ENCODE results near the gene BABAM2. TPM values are rescaled to one million over a fixed set of nuclear protein-coding genes. Genes with fewer than 3 reads are reported as not detected.
"Not testable (repeated sequence)": the region's sequence is repeated elsewhere in the genome, so short reads cannot be mapped to it uniquely, and the experiment has no call there.

The BABAM2 gene
- total and polyA plus RNA-seq, 7 donors, result 34.2 to 74.5 (median 52.3) TPM

DNA sequence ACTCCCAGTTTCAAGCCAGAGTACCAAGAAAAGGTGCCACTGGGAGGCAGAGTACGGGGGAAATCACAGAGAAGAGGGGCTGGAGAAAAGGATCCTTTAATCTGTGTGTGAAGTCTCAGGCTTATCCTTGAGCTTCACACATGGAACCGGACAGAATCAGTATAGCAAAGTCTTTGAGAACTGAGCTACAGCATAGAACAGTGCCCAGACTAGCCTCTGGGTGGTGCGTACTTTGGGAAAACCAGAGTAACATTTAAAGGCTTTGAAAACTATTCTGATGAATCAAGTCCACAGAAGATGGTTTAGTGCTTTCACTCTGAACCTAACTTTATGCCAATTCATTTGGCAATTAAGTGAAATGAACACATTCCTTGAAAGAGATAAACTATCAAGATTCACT is 83.1 kb downstream of the BABAM2 start:
- Histone ChIP-seq H3K4me3 (no peak overlapping the region), H3K4me1 (peaks cover 10% of the 10 kb centered on the region), H3K27me3 (ENCODE audit: insufficient read depth in 3 of 3, low read length in 2 of 3) (no peaks in the 10 kb centered on the region), H3K27ac (no peak overlapping the region), H3K36me3 (ENCODE audit: insufficient read depth in 1 of 2, low read depth in 1 of 2) (no peaks in the 10 kb centered on the region), H3K9me3 (no peaks in the 10 kb centered on the region)
- no peak for DNase-seq
- 81 to 90% (median 88%) methylated on average over 3 of the region's 3 CpGs for whole genome bisulfite sequencing, 3 donors
- TF ChIP-seq, protein P1, sequence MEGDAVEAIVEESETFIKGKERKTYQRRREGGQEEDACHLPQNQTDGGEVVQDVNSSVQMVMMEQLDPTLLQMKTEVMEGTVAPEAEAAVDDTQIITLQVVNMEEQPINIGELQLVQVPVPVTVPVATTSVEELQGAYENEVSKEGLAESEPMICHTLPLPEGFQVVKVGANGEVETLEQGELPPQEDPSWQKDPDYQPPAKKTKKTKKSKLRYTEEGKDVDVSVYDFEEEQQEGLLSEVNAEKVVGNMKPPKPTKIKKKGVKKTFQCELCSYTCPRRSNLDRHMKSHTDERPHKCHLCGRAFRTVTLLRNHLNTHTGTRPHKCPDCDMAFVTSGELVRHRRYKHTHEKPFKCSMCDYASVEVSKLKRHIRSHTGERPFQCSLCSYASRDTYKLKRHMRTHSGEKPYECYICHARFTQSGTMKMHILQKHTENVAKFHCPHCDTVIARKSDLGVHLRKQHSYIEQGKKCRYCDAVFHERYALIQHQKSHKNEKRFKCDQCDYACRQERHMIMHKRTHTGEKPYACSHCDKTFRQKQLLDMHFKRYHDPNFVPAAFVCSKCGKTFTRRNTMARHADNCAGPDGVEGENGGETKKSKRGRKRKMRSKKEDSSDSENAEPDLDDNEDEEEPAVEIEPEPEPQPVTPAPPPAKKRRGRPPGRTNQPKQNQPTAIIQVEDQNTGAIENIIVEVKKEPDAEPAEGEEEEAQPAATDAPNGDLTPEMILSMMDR (IDR thresholded peaks at IDR 0.05), result no peak
- ATAC-seq, result no peak
- intact Hi-C loops (cut with DNase I), result no loop called here

GRCh38 chr2:27976308-27976707 is 85.8 kb downstream of the BABAM2 start:
- H3K4me1 ChIP-seq, result peaks cover 10% of the 10 kb centered on the region
- TF ChIP-seq, protein P1 (IDR thresholded peaks at IDR 0.05), result no peak
- 98 to 100% (median 100%) methylated on average over 1 of the region's 1 CpG for WGBS, 3 donors
- no peaks in the 10 kb centered on the region for H3K36me3 ChIP-seq (ENCODE audit: insufficient read depth in 1 of 2, low read depth in 1 of 2)
- no peak for DNase-seq
- intact Hi-C loops (cut with DNase I), result no loop called here
- no peaks in the 10 kb centered on the region for H3K27me3 ChIP-seq (ENCODE audit: insufficient read depth in 3 of 3, low read length in 2 of 3)
- peak overlapping the region; percentile 77 for H3K27ac ChIP-seq
- no peaks in the 10 kb centered on the region for H3K9me3 ChIP-seq
- no peak for ATAC-seq
- H3K4me3 ChIP-seq, result no peak overlapping the region

DNA sequence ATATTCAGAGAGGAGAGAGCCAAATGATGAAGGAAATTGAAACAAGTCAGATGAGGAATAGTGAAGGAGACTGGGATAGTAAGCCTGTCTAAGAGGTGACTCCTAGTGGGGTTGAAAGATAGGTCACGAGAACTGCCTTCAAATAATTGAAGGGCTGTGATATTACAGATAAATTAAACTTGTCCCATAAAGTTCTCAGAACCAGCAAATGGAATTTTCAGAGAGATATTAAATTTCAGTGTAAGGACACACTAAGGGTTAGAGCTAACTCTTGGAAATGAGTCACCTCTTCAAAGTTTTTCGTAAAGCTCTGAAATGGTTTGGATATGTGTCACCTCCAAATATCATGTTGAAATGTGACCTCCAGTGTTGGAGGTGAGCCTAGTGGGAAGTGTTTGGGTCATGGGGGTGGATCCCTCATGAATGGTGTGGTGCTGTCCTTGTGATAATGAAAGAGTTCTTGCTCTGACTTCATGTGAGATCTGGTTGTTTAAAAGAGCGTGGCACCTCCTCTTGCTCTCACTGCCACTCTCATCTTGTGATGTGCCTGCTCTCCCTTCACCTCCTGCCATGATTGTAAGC is 87.3 kb downstream of the BABAM2 start:
- peak overlapping the region; percentile 77 for H3K27ac ChIP-seq
- ATAC-seq (peak; percentile 88 to 95 (median 94)), DNase-seq (peak; percentile 26 to 52)
- 35 to 52% (median 45%) methylated on average over 3 of the region's 3 CpGs for WGBS, 3 donors
- no peaks in the 10 kb centered on the region for H3K9me3 ChIP-seq
- peak overlapping the region; percentile 4 for H3K4me3 ChIP-seq
- TF ChIP-seq, protein P1 (IDR thresholded peaks at IDR 0.05), result no peak
- H3K36me3 ChIP-seq (ENCODE audit: insufficient read depth in 1 of 2, low read depth in 1 of 2), result no peaks in the 10 kb centered on the region
- intact Hi-C loops (cut with DNase I), result no loop called here
- H3K27me3 ChIP-seq (ENCODE audit: insufficient read depth in 3 of 3, low read length in 2 of 3), result no peaks in the 10 kb centered on the region
- peaks cover 10% of the 10 kb centered on the region for H3K4me1 ChIP-seq

- H3K9me3 ChIP-seq; H3K4me3 ChIP-seq; DNase-seq; H3K36me3 ChIP-seq (ENCODE audit: insufficient read depth in 1 of 2, low read depth in 1 of 2); ATAC-seq; H3K27me3 ChIP-seq (ENCODE audit: insufficient read depth in 3 of 3, low read length in 2 of 3); intact Hi-C loops (cut with DNase I): not testable (repeated sequence)
- H3K27ac ChIP-seq, result peak overlapping the region; percentile 77
- H3K4me1 ChIP-seq, result peaks cover 10% of the 10 kb centered on the region
- WGBS, 3 donors, result 95 to 100% (median 100%) methylated on average over 2 of the region's 2 CpGs
These were observed 88.2 kb downstream of the BABAM2 start for GRCh38 chr2:27978761-27979160.

DNA sequence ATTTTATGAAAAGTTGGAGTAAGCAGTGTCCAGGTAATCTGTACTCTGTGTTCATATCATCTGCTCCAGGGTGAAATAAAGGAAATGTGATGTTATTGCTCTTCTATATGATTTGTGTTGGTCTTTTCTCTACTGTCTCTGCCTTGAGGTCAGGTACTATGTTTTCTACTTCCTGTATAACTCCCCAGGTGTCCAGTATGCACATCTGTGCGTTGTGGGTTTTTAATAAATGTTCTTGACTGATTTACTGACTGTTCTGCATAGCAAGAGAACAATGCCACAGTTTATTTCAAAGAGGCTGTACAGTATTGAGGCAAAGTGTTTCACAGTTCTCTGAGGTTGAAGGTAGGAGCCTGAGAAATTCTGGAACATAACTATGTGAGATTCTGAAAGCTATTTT is 89.7 kb downstream of the BABAM2 start:
- no peak overlapping the region for H3K4me3 ChIP-seq
- WGBS, 3 donors, result 43 to 68% (median 54%) methylated on average over 1 of the region's 1 CpG
- H3K27ac ChIP-seq, result no peak overlapping the region
- no peak for DNase-seq
- peaks cover 10% of the 10 kb centered on the region for H3K4me1 ChIP-seq
- H3K9me3 ChIP-seq, result no peaks in the 10 kb centered on the region
- ATAC-seq, result no peak
- intact Hi-C loops (cut with DNase I), result no loop called here
- no peaks in the 10 kb centered on the region for H3K27me3 ChIP-seq (ENCODE audit: insufficient read depth in 3 of 3, low read length in 2 of 3)
- TF ChIP-seq, protein P1 (IDR thresholded peaks at IDR 0.05), result no peak
- H3K36me3 ChIP-seq (ENCODE audit: insufficient read depth in 1 of 2, low read depth in 1 of 2), result no peaks in the 10 kb centered on the region
